ENCODE results near the gene TMEM213.
"Not testable (repeated sequence)": the region's sequence is repeated elsewhere in the genome, so short reads cannot be mapped to it uniquely, and the experiment has no call there.

Gene TMEM213, protein sequence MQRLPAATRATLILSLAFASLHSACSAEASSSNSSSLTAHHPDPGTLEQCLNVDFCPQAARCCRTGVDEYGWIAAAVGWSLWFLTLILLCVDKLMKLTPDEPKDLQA

DNA sequence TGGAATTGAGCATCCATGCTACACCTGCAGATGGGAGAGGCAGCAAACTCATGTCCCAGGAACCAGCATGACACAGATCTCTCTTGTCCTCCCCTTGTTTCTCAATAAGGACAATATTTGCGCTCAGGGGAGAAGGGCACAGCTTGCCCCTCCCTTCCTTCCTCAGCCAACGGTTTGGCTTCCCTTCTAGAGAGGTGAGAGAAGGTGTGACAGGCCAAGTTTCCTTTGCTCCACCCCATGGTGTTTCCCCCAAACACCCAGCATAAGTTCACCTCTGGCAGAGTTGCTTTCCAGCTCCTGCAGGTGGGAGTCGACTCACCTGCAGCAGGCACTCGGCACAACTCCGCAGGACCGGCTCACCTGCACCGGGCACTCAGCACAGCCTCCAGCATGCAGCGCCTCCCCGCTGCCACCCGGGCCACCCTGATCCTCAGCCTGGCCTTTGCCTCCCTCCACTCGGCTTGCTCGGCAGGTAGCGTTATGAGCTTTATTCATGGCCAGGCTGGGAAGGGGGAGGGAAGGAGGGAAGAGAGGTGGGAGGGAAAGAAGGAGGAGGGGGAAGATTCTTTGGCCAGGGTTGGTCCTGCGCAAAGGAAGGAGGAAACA is at the start of gene TMEM213, which contains the start of gene ATP6V0A4:
Gene TMEM213 (plus strand): TSS at position 280 of the 606 bp plus-strand sequence. CDS start 111 bp downstream, at position 391.
Gene ATP6V0A4 (minus strand): TSS at position 482 of the 606 bp plus-strand sequence. CDS start 26,949 bp downstream, outside the sequence.
- no peak for DNase-seq

- DNase-seq = no peak
These were observed 49.1 kb upstream of the TMEM213 start for GRCh38 chr7:138748666-138749065.

GRCh38 chr7:138749960-138750359 is 47.8 kb upstream of the TMEM213 start:
- DNase-seq = no peak

DNA sequence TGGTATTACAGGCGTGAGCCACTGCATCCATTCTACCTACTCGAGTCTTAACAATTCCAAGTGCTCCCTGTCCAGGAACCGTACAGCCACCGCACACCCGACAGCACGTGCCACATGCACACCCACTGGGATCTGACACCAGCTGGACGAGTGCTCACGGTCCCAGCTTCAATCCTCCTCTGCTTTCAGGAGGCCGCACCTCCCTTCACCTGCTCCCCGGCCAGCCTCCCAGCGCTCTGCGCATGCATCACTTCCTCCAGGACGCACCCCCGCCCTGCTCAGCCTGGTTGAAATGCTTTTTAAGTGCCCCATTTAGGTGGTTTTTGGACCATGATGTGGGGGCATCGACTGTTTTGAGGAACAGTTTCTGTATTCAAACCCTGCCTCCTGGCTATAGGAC is 47.3 kb upstream of the TMEM213 start:
- DNase-seq = no peak

- no peak for DNase-seq
These were observed 46.8 kb upstream of the TMEM213 start for GRCh38 chr7:138750901-138751464.

DNA sequence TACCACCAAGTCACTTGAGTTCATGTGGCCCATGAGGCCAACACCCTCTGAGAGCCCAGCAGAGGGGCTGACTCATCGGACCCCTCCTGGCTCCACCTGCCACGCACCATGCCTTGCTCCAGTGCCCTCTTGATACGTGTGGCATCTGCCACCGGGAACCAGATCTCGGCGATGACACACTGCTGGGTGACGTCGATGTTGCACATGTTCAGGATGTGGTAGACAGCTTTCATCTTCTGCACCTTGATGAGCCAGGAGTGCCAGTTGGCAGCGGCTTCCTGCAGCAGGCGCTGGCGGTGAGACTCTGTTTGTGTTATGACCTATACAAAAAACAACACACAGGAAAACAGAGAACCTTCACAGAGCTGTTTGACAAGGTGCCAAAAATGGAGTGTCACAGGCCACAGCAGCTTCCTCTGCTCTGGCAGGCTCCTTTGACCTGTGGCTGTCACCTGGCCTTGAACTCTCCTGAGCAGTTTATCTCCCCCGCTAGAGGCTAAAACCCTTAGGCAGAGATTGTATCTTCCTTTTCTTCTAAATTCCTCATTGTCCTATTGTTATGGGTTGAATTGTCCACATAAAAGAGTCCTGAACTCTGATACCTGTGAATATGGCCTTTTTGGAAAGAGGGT is 45.2 kb upstream of the TMEM213 start:
- peak; percentile 64 to 98 for DNase-seq

DNA sequence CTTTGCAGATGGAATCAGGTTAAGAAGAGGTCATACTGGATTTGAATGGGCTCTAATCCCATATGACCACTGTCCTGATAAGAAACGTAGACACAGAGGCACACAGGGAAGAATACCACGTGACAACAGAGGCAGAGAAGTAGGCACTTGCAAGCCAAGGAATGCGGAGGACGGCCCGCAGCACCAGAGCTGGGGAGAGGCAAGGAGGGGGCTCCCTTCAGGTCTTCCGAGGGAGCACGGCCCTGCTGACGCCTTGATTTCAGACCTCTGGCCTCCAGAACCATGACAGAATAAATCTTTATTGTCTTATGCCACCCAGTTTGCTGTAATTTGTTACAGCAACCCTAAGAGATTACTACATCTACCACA is 44.7 kb upstream of the TMEM213 start:
- DNase-seq = no peak

DNA sequence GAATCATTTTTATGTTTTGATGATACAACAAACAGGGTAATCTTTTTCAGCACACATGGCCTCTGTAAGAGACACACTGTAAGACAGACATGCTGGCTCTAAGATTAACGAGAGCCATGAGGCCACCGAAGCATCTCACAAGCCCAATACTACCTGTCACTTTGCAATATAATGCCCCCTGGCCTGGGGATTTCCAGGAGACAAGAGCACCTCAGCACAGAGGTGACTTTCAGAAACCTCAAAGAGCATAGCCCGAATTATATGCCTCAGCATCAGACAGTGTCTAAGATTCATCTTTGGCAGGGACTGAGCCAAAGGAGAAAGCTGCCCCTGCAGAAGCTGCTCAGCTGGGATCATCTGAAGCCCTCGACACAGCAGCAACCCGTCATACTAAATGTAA is 44.2 kb upstream of the TMEM213 start:
- DNase-seq = peak in 1 of 2 experiments; percentile 4

DNA sequence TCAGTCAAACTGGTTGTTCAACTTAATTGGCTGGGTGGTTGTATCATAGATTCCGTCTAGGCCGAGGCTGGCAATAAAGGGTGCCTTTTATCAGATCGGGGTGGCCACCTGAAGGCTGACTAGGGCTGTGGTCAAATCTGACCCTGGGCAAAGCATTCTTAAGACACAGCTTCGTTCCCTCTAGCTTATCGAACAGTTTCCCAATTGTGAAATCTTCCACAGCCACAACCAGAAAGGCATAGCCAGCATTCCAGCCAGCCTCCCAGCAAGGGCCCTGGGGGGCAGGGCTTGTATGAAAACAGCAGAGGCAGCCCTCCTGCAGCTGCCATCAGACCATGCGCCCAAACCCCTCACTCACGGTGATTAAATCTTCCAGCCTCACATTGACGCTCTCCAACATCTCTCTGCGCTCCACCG is 42.5 kb upstream of the TMEM213 start:
- no peak for DNase-seq

DNA sequence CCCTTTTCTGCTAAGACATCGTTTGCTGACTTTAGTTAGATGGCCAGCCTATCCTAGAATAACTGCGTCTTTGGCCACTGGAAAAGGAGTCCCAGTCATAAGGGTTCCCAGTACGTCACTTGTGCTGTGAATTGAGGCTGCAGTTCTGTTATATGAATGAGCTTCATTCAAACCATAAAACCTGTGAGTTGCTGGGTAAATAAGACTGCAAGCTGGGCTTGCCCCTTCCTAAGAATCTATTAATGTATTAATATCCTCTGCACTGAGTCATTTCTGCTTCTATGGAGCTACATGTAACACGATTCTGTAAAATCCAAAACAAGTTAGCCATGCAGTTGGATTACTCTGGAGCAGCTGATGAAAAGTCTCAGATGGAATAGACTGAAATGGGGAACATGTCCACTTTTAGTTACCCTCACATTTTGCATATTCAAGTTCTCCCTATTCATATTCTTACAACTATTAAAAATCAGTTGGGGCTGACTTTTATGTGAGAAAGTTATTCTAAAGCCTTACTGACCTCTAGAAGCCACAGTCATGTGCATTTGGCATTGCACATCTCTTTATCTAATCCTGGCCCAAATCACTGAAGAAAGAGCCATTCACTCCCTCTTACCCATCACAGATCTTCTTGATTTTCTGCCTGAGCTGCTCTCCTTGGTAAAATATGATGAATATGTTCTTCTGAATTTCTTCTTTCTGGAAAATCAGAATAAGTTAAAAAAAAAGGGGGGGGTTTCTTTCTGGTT is 41.8 kb upstream of the TMEM213 start:
- no peak for DNase-seq

DNA sequence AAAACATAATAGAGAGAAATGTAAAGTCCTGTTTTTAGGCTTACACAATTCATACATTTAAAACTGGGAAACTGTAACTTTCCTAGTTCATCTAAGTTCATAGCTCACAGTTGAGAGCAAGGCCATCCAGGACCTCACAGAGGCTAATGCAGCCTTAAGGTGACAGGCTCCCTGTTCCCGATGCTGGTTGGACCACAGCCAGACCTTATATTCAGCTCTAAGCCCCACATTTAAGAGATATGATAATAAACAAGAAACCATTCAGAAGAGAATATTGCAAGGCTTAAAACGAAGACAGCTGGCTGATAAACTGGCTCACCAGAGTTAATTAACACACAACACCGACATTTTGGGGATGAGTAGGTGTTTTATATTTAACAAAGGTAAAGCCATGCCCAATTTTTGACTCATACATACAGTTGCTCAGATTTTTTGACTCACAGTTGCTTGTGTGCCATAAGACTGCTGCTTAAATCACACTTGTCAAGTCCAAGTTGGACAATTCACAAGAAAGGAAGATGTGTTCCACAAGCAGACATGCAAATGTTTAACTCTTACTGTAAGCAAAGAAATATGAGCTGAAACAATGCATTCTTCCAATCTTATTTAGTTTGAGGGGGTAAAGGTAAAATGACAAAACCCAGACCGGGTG is 41.1 kb upstream of the TMEM213 start:
- no peak for DNase-seq

GRCh38 chr7:138768241-138768640 is 29.6 kb upstream of the TMEM213 start:
- no peak for DNase-seq

GRCh38 chr7:138770904-138771303 is 26.9 kb upstream of the TMEM213 start:
- DNase-seq = no peak

DNA sequence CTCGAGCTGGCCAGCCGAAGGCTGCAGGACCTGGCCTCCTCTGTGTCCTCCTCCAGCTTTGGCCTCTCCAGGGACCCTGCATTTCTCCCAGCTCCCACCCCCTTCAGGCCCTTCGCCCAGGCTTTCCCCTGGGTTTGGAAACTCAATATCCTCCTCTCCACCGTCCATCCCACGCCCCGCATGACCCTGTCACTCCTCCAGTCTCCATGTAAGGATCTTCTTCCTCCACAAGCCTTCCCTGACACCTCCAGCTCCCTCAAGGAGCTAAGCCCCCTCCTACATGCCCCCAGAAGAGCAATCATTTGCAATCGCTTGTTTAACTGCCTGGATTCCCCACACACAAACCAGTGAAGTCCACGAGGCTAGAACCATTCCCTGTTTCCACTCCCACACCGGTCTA is 24.6 kb upstream of the TMEM213 start:
- DNase-seq = no peak

- no peak for DNase-seq
These were observed 24.0 kb upstream of the TMEM213 start for GRCh38 chr7:138773817-138774216.

DNA sequence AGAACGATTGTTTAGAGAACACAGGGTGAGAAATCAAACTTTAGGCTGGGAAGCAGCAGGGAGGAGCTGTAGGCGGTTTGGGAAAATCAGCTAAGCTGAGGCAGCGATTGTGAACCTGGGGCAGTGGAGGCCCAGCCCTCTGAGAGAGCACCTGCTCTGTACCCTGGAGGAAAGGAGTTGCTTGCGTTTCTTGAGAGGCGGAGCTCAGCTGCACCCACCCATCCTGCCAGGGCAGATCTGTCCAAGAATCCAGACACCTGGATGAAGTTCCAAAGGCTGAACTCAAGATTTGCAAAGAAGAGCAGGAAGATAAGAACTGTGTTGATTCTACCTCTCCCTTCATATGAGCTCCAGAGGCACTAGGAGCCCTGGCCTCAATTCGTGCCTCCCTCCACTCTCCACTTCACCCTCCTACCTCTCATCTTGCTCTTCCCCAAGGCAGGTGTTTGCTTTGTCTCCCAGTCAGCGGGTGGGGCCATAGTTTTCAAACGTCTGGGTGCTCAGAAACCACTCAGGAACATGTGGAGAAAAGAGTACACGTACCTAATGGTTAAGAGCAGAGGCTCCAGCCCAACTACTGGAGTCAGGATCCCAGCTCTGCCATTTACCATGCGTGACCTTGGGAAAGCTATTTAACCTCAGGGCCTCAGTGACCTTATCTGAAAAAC is 21.5 kb upstream of the TMEM213 start:
- no peak for DNase-seq

DNA sequence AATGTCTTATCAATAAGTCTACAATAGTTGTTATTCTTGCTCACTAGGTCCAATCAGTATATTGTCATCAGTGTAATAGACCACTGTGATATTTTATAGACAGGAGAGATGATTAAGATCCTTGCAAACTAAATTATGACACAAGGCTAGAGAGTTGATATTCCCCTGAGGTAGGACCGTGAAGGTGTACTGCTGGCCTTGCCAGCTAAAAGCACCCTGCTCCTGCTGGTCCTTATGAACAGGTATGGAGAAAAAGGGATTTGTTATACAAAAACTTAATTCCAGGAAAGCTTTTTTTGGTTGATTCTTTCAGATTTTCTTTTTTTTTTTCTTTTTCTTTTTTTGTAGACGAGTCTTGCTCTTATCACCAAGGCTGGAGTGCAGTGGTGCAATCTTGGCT is 16.8 kb upstream of the TMEM213 start:
- DNase-seq = no peak

- no peak for DNase-seq
These were observed 13.1 kb upstream of the TMEM213 start for GRCh38 chr7:138784692-138785091.

- no peak for DNase-seq
These were observed 12.0 kb upstream of the TMEM213 start for GRCh38 chr7:138785587-138786437.

DNA sequence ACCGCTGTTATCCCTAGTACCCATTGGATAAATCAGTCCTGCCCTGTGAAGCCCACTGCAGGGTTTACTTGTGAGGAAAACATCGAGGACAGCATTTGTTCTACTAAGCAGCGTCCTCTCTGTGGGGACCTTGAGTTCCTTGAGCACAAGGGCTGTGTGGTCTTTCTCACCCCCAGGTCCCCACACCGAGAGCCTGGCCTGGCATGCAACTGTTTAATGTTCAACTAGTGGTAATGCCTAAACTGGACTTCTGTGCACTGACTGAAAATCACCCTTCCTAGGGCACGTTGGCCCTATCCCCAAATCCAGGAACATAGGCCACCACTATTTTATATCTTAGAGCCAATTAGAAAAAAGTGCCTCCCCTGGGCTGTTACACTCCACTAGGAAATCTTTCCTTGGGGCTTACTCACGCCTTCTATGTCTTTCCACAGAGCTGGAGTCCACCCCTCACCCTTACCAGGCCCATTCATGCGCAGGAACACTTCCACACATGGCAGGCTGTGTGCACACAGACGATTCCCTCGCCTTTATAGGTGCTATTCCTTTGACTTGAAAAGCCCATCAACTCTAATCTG is 1.7 kb upstream of the TMEM213 start:
- DNase-seq = no peak

- not testable (repeated sequence) for DNase-seq
These were observed 748 bp upstream of the TMEM213 start for GRCh38 chr7:138797046-138797445.
